ENCODE results near the gene SSTR5. TPM values are rescaled to one million over a fixed set of nuclear protein-coding genes. Genes with fewer than 3 reads are reported as not detected.
"Not testable (repeated sequence)": the region's sequence is repeated elsewhere in the genome, so short reads cannot be mapped to it uniquely, and the experiment has no call there.

The SSTR5 gene
- total and polyA plus RNA-seq, 8 donors = 0.11 TPM; not detected in 7

GRCh38 chr16:1090620-1091587, 18.4 kb downstream of the SSTR5 start:
- H3K9me3 ChIP-seq = peaks cover 0 to 4% of the 10 kb centered on the region in 2 donors
- no peaks in the 10 kb centered on the region for H3K36me3 ChIP-seq
- H3K4me1 ChIP-seq = peaks cover 0 to 4% of the 10 kb centered on the region in 2 donors
- no peak overlapping the region for H3K27ac ChIP-seq
- intact Hi-C loops (cut with DNase I) = no loop called here
- TF ChIP-seq CTCF (IDR thresholded peaks at IDR 0.05) = no peak
- ATAC-seq = no peak
- no peak for DNase-seq
- peaks cover 23 to 88% of the 10 kb centered on the region in 2 donors for H3K27me3 ChIP-seq
- no peak overlapping the region for H3K4me3 ChIP-seq

GRCh38 chr16:1091992-1092552, 19.5 kb downstream of the SSTR5 start:
- intact Hi-C loops (cut with DNase I) = no loop called here
- Histone ChIP-seq H3K27ac (no peak overlapping the region), H3K27me3 (peaks cover 23 to 88% of the 10 kb centered on the region in 2 donors), H3K4me1 (peaks cover 0 to 4% of the 10 kb centered on the region in 2 donors), H3K9me3 (no peaks in the 10 kb centered on the region), H3K36me3 (no peaks in the 10 kb centered on the region), H3K4me3 (no peak overlapping the region)
- ATAC-seq (no peak), DNase-seq (no peak)
- TF ChIP-seq CTCF (IDR thresholded peaks at IDR 0.05) = no peak

- H3K27me3 ChIP-seq = peaks cover 21 to 88% of the 10 kb centered on the region in 2 donors
- ATAC-seq; intact Hi-C loops (cut with DNase I); H3K27ac ChIP-seq; H3K9me3 ChIP-seq; H3K4me1 ChIP-seq; DNase-seq; H3K36me3 ChIP-seq; H3K4me3 ChIP-seq: not testable (repeated sequence)
Measured at GRCh38 chr16:1092685-1093283, 20.2 kb downstream of the SSTR5 start.

- Histone ChIP-seq H3K9me3 (no peaks in the 10 kb centered on the region), H3K36me3 (no peaks in the 10 kb centered on the region), H3K4me1 (peaks cover 0 to 4% of the 10 kb centered on the region in 2 donors), H3K27ac (no peak overlapping the region), H3K27me3 (peaks cover 17 to 88% of the 10 kb centered on the region in 2 donors), H3K4me3 (no peak overlapping the region)
- no peak for ATAC-seq
- intact Hi-C loops (cut with DNase I) = no loop called here
- TF ChIP-seq CTCF (IDR thresholded peaks at IDR 0.05) = no peak
- DNase-seq = no peak
Measured at GRCh38 chr16:1093284-1094123, 21.0 kb downstream of the SSTR5 start.

GRCh38 chr16:1094124-1094479, 21.6 kb downstream of the SSTR5 start:
- peaks cover 15 to 88% of the 10 kb centered on the region in 2 donors for H3K27me3 ChIP-seq
- H3K4me1 ChIP-seq = peaks cover 0 to 4% of the 10 kb centered on the region in 2 donors
- H3K36me3 ChIP-seq = no peaks in the 10 kb centered on the region
- no peak for TF ChIP-seq CTCF (IDR thresholded peaks at IDR 0.05)
- ATAC-seq (no peak), DNase-seq (no peak)
- H3K4me3 ChIP-seq = no peak overlapping the region
- no peak overlapping the region for H3K27ac ChIP-seq
- H3K9me3 ChIP-seq = no peaks in the 10 kb centered on the region
- intact Hi-C loops (cut with DNase I) = no loop called here
